HepG2 (cell line): ENCODE data around the gene SOBP.

Experiments
- ARID2 ChIP-seq: sonication (generic); formaldehyde crosslinking; IDR thresholded peaks from 2 replicates; pipeline ENCODE4 v1.8.1; 2022; ENCODE audit warnings: mild to moderate bottlenecking, missing genetic modification reagents, borderline replicate concordance
- SATB2 ChIP-seq: sonication (generic); formaldehyde crosslinking; IDR thresholded peaks from 2 replicates; pipeline ENCODE4 v1.5.0; 2020; ENCODE audit warnings: missing genetic modification reagents
- TF ChIP-seq, protein P1 (sequence below): sonication (generic); formaldehyde crosslinking; IDR thresholded peaks from 2 replicates; pipeline ENCODE4 v1.8.1; 2023; ENCODE audit warnings: mild to moderate bottlenecking, moderate library complexity, missing genetic modification reagents

DNA sequence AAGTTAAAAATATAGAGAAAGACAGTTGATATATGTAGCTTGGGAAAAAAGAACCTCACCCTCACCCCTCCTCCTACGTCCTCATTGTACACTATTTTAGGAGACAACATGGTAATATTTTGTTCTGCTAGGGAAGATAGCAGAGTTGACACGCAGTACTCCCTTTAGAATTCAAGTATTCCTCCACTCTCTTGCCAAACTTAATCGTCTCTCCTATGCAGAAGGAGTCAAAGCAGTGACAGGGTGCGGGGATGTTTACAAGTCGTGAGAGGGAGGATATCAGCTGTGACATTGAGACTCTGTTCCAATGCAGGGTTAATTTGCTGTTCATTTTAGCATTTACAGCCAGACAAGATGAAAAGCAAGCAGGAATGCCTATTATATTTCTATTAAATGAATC is 97.5 kb downstream of the SOBP start:
- TF ChIP-seq, protein P1, sequence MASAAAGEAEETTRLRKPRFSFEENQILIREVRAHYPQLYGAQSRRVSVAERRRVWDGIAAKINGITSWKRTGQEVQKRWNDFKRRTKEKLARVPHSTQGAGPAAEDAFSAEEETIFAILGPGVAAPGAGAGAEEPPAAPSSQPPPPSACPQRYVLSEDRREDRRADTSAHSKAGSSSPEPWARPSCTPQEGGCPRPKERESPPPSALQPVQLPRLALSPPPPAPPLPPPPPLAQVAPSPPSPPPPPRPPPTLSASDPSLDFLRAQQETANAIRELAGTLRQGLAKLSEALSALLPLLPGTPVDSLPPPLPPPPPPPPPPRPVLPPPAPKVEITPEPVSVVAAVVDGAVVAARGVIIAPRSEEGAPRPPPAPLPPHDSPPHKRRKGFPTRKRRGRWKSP (CRISPR knock-in tag) = no peak
- TF ChIP-seq SATB2 (no peak), ARID2 (no peak)
